DND-41 (cell line): ENCODE measurements around the gene ZNF750.

Experiments used
- CTCF ChIP-seq: IDR thresholded peaks from 2 replicates; pipeline ENCODE4 v1.5.1; 2012; ENCODE audit warnings: borderline replicate concordance, low read length, moderate library complexity, mild to moderate bottlenecking; ENCODE audit not compliant: poor library complexity, severe bottlenecking; ENCODE audit errors: extremely low read depth
- EZH2 ChIP-seq: IDR thresholded peaks from 3 replicates; pipeline ENCODE4 v1.6.1; 2012; ENCODE audit warnings: borderline replicate concordance, low read depth, mild to moderate bottlenecking, moderate library complexity, low read length, inconsistent platforms; ENCODE audit not compliant: severe bottlenecking

- no peak for TF ChIP-seq CTCF
- TF ChIP-seq EZH2: no peak
Measured at GRCh38 chr17:82868715-82869131, 28.9 kb upstream of the ZNF750 start.
